Stimulated activated CD4-positive, alpha-beta T cell treated with anti-CD3 and anti-CD28 coated beads, Interleukin-15, amount 100 ng/mL, for 1 hour (primary cell): ENCODE results near the gene ICAM3.

Source experiments
- DNase-seq, 2 donors: peaks; one replicate each; pipeline ENCODE4 v3.0.0-alpha.2; 2020; ENCODE audit warnings: low read depth in 1 of 2, low spot score in 1 of 2

The ICAM3 gene

GRCh38 chr19:10292206-10292788, 47.1 kb downstream of the ICAM3 start:
- DNase-seq: peak; percentile 41 to 52

GRCh38 chr19:10291554-10292205, 47.7 kb downstream of the ICAM3 start:
- no peak for DNase-seq

GRCh38 chr19:10290876-10291553, 48.4 kb downstream of the ICAM3 start:
- no peak for DNase-seq

GRCh38 chr19:10290357-10290875, 49.0 kb downstream of the ICAM3 start:
- DNase-seq: no peak

- DNase-seq: no peak
Observed at GRCh38 chr19:10289836-10290356, 49.5 kb downstream of the ICAM3 start, which contains the start of gene ICAM5. Gene ICAM5, plus strand, starts transcription at chr19:10289952. Its CDS starts 92 bp downstream, at chr19:10290044.

- peak; percentile 23 to 56 for DNase-seq
Observed at GRCh38 chr19:10289167-10289835, 50.1 kb downstream of the ICAM3 start.

- DNase-seq: no peak
Observed at GRCh38 chr19:10288662-10289166, 50.7 kb downstream of the ICAM3 start.

- DNase-seq: no peak
Observed at GRCh38 chr19:10286803-10287737, 52.4 kb downstream of the ICAM3 start, which contains the start of gene ICAM4. Gene ICAM4, plus strand, starts transcription at chr19:10286955. Its CDS starts 58 bp downstream, at chr19:10287013.

- DNase-seq: no peak
Observed at GRCh38 chr19:10285393-10285792, 54.0 kb downstream of the ICAM3 start.

- no peak for DNase-seq
Observed at GRCh38 chr19:10284960-10285278, 54.5 kb downstream of the ICAM3 start.

- DNase-seq: no peak
Observed at GRCh38 chr19:10284065-10284959, 55.1 kb downstream of the ICAM3 start.
